ENCODE measurements around the gene SOCS7.

Gene SOCS7

DNA sequence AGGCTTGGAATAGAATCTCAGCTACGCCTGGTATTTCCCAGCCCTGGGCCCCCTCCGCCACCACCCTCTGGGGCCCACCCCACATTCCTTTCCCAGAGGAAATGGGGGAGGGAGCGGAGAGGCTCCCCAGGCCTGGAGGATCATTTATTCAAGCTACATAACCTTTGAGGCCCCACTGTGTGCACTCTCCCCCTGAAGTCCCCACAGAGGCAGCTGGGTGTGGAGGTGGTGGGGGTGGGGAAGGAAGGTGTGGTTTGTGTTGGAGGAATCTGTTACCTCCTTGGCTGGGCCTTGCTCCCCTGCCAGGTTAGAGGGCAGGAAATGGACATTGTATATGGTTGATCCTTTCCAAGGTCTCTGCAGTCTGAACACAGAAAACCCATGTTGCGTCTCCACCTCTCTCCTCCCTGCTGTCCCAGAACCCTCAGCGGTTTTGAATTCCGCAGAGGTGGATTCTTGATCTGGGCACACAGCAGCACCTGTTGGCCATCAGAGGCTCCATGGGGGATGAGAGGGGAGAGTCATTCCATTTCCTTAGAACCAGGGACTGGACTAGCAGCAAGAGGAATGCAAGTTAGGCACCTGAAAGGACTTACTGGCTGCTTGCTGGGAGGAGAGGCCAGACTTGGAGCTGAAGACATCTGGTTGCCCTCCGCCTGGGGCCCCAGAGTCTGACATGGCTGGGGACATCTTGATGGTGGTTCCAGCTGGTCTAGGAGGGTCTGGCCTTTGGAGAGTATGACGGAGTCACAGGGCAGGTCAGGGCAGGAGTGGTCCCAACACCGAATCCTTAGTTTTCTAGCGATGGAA, 99.6 kb downstream of the SOCS7 start:
- H3K27ac ChIP-seq, result no peak overlapping the region
- TF ChIP-seq, protein P1, sequence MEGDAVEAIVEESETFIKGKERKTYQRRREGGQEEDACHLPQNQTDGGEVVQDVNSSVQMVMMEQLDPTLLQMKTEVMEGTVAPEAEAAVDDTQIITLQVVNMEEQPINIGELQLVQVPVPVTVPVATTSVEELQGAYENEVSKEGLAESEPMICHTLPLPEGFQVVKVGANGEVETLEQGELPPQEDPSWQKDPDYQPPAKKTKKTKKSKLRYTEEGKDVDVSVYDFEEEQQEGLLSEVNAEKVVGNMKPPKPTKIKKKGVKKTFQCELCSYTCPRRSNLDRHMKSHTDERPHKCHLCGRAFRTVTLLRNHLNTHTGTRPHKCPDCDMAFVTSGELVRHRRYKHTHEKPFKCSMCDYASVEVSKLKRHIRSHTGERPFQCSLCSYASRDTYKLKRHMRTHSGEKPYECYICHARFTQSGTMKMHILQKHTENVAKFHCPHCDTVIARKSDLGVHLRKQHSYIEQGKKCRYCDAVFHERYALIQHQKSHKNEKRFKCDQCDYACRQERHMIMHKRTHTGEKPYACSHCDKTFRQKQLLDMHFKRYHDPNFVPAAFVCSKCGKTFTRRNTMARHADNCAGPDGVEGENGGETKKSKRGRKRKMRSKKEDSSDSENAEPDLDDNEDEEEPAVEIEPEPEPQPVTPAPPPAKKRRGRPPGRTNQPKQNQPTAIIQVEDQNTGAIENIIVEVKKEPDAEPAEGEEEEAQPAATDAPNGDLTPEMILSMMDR (IDR thresholded peaks at IDR 0.05), result no peak
- TF ChIP-seq ZFX (IDR thresholded peaks at IDR 0.05; ENCODE audit: borderline replicate concordance), result no peak

DNA sequence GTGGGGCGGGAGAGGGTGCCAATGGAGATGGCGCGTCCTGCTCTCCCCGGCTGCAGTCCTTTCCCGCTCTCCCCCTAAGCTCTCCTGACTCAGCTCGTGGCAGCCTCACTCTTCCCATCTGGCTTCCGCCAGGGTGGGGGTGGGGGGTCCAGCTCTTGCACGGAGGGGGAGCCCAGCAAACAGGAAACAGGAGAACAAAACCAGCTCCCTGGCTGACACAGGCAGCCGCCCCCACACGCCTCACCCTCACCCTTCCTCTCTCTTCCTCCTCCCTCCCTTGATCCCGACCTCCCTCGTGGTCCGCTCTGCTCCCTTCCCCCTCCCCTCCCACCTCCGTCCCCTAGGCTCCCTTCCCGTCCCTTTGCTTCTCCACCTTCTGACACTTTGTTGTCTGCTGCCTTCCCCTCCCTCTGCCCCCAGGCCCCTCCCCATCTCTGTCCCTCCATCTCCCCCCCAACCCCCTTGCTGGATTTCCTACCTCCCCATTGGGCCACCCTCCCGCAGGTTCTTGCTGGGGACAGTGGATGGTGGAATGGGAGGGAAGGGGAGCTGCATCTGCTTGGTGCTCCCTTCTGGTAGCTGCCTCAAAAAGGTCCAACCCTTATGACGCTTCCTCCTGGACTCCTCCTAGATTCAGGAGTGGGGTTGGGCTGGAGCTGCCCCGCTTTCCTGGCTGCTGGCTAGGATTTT, 100.3 kb downstream of the SOCS7 start:
- TF ChIP-seq, protein P1 (IDR thresholded peaks at IDR 0.05), result no peak
- no peak for TF ChIP-seq ZFX (IDR thresholded peaks at IDR 0.05; ENCODE audit: borderline replicate concordance)
- H3K27ac ChIP-seq, result no peak overlapping the region

DNA sequence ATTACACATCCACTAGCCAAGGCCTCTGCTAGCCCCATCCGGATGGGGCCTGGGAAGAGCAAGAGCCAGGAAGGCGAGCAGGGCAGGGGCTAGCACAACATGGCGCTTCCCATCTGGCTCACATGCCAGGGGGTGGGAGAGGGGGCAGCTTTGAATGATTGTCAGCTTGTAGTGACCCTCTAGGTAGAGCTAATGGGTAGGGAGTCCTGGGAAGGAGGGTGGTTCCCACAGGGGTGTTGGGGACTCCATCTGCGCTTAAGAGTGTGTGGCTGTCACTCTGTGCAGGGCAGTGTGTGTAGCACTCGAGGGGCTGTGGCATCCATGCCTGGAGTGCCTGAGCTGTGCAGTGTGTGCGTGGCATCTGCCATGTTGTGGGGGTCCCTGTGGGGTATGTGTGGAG, 101.1 kb downstream of the SOCS7 start:
- H3K27ac ChIP-seq, result no peak overlapping the region
- TF ChIP-seq ZFX (IDR thresholded peaks at IDR 0.05; ENCODE audit: borderline replicate concordance), result no peak
- TF ChIP-seq, protein P1 (IDR thresholded peaks at IDR 0.05), result no peak

DNA sequence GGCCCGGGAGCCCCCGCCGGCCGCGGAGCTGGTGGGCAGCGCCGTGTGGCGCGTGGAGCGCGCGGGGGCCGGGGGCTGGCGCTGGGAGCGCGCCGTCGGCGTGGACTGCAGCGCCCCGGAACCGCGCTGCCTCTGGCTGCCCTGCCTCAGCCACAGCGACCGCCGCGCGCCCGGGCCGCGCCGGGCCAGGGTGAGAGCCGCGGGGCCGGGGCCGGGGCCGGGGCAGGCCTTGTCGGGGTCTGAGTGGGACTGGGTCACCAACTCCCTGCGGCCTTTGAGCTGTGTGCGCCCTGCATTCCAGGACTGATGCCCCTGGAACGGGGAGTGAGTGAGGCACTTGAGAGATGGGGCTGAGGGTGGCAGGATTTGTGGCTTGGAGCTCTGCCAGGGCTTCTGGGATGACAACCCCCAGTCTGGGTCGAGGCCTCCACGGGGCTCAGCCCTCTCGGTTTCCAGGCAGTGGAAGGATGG, 102.3 kb downstream of the SOCS7 start:
- H3K27ac ChIP-seq, result no peak overlapping the region
- TF ChIP-seq, protein P1 (IDR thresholded peaks at IDR 0.05), result no peak
- TF ChIP-seq ZFX (IDR thresholded peaks at IDR 0.05; ENCODE audit: borderline replicate concordance), result no peak

DNA sequence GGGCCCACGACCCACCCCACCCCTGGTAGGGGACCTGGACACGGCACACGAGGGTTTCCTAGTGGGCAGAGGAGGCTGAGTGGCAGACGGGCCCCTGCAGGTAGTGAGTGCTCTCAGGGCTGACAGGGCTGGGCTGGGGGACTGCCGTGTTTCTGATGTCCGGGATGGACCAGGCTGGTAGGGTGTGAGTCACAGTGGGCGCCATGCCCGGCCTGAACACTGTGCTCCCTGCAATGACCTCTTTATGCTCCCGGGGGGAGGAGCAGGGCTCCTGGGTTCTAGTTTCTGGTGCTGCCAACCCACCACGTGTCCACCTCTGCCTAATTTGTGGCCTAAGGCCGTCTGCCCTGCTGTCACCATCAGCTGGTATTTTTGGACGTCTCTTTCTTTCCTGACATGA, 102.9 kb downstream of the SOCS7 start:
- TF ChIP-seq, protein P1 (IDR thresholded peaks at IDR 0.05), result no peak
- no peak for TF ChIP-seq ZFX (IDR thresholded peaks at IDR 0.05; ENCODE audit: borderline replicate concordance)
- no peak overlapping the region for H3K27ac ChIP-seq
